Stimulated activated CD8-positive, alpha-beta memory T cell treated with anti-CD3 and anti-CD28 coated beads, Interleukin-15, amount 100 ng/mL, for 1 hour (primary cell): ENCODE measurements around the gene ELOVL2.
"Not testable (repeated sequence)": the region's sequence is repeated elsewhere in the genome, so short reads cannot be mapped to it uniquely, and the experiment has no call there.

ENCODE experiments used
- DNase-seq: peaks from one replicate; pipeline ENCODE4 v3.0.0-alpha.2; 2020; ENCODE audit warnings: low read depth

Gene ELOVL2

DNA sequence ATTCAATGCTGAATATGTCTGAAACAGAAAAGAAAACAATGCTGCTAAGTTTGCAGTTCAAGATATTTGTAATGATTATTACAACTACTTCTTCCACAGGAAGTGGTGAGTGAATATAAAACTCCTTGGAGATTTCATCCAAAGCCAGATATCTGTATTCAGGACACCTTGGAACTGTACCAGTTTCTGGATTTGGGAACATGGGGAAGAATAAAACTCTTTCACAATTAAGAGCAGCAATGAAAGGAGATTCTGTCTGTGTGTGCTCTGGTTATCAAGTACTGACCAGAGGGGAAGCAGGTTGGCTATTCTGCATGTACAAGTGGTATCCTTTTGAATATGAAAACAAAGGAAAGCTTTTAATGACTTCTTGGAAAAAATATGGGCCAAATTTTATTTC, 21.1 kb downstream of the ELOVL2 start:
- no peak for DNase-seq

DNA sequence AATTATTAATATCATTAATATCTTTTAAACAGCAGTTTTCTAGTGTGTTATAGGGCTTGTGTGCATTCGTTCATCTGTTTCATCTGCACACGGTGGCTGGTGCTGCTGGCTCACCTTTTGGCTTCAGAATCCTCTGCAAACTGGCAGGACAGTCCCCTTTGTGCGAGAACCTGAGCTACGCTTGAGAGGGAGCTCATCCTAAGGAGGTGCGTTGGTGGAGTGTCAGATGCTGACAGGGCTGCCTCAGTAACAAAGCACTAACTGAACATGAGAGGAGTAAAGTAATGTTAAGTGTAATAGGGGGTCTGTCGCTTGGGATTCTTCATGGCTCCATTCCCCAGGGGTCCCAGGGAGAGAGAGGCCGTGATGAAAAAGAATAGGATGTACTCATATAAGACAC, 22.4 kb downstream of the ELOVL2 start:
- no peak for DNase-seq

DNA sequence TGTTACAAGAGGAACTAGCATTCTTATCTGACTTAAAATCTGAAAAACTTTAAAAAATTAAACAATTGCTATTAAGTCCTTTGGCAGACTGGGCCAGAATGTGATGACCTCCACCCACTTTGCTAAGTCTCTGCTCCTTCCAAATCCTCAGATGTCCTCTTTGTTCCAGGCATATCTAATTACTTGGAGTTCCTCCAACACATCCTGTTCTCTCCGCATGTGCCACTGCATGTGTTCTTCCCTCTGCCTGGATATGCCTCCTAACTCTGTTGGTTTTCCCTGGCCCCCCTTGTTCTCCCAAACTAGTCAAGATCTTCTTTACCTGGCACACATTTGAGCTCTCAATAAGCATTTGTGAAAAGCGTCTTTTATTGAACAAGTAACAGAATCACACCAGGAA, 23.1 kb downstream of the ELOVL2 start:
- DNase-seq: no peak

DNA sequence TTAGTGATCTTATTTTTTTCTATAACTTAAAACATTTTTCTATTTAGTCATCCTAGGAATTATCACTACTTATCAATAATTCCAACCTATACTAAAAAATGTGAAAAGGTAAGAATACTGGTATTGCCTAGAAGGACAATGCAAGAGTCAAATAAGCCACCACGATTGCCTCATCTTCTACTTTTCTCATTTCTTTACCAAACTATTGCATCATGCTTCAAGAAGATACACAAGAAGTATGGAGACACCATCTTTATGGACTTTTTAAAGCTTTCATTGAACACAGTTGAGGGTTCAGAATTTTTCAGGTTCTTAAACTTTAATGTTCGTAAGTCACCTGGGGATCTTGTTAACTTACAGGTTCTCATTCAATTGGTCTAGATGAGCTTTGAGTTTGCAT, 25.9 kb downstream of the ELOVL2 start:
- DNase-seq: no peak

DNA sequence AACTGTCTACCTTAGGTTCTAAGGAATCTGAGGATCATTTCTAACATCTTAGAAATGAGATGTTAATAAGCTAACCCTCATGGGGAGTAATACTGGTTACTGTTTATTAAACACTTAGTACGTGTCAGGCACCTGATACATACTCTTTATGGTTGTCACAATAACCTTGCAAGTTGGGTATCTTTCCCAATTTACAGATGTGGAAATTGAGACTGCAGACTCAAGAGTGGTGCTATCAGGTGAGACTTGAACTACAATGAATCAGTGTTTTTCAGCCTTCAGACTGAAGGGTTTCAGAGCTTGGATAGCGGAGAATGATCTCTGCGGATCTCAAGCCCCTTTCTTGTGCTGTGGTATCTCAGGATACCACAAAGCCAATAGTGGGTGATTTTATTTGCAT, 27.0 kb downstream of the ELOVL2 start:
- DNase-seq: no peak

DNA sequence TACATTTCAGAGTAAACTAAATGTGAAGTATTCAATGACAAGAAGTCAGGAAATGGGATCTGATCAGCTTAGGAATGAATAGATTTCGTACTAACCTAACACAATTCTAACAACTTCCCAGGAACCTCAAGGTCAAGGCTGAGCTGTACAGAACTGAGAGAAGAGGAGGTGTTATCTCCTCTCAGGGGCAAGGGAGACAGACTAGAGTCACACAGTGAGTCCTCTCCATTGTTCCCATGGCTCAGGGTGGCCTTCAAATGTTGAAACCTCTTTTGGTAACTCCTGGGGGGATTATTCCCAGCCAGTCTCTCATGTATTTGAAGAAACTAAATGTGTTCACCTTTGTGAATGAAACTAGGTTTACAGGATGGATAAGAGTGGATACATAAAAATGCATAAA, 27.7 kb downstream of the ELOVL2 start:
- DNase-seq: no peak

DNA sequence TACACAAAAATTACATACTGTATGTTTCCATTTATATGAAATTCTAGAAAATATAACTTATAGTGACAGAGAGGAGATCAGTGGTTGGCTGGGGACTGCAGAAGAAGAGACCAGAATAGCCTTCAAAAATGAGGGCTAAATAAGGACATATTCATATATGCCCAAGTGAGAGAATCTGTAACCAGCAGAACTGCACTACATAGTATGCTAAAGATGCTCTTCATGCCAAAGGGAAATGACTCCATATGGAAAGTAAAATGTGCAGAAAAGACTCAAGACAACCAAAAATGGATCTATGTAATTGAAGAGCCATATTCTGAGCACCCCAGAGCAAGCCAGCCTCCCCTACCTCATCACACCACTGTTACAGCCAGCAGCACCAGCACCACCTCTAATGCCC, 29.0 kb downstream of the ELOVL2 start:
- DNase-seq: no peak

DNA sequence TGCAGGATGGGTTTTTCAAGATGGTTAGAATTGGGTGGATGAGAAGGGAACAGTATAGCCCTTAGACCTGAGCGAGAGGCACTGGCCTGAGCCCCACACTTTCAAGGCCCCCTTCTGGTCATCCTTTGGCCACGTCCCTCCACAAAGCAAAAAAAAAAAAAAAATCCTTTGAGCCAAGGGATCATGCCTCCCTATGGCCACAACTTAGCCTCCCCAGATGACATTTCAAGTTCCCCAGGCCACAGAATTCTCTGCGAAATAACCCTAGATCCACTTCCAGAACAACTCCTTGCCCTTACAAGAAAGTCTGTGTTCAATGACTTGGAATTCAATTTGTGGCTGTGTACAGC, 30.4 kb downstream of the ELOVL2 start:
- DNase-seq: no peak

DNA sequence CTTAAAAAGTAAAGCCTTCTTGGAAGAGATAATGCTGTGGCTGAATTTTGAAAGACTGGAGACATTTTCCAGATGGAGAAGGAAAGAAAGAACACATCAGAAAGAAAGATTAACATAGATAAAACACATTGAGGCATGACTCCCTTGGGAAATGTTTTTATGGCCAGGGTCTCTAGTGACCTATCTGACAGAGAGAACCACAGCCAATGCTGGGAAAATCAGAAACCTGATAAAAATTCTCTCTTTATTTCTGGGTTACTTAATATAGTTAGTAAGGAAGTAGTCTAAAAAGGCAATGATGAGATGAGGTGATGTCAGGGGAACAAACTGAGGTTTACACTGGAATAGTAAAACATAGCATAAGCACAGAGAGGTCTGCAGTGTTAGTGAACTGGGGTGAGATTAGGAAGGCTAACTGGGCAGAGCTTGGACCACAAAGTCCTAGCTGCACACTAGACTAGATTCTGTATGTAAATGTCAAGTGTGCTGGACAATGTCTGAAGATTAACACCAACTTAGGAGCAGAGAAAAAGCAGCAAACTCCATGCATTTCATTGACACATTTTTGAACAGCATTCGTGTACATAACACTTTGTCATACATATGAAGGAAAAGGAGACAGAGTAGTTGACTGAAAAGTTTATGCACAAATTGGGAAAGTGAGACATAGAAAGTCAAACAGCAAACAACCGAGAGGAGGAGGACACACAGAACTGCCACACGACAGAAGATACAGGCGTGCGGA, 31.0 kb downstream of the ELOVL2 start:
- no peak for DNase-seq

DNA sequence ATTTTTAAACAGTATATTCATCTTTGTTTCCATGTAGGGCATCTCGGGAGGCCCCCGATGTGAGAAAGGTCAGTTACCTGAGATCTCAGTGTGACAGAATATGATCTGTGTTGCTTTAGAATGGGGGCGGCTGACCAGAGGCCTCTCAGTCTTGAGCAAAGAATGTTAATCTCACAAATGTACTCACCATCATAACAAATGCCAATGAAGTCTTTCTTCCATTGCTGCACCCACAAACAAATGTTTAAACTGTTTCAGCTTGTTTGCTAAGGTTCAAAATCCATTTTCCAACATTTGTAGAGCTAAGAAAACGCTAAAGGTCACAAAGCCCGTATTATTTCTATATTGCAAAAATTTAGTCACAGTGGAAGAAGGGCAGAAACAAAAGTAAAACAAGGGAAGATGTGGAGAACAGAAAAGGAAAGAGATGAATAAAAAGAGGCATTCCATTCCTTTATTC, 31.8 kb downstream of the ELOVL2 start:
- DNase-seq: no peak

DNA sequence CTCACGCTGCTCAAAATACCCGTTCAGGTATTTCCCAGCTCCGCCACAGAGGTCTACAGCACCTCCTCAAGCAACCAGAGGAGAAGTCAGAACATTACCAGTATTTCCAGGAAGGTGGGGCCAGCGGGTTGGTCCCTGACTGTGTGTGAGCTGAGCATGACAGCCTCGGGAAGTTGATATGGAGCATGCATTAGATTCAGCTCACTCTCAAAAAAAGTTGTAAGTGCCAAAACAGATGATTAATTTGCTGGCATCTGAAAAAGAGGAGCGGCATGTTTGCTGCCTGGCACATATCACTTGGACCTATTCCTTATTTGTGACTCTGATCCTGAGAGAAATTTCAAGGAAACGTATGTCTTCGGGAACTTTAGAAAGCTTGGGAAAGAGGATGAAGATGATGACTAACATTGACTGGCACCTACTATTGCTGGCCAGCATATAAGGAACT, 32.3 kb downstream of the ELOVL2 start:
- no peak for DNase-seq

DNA sequence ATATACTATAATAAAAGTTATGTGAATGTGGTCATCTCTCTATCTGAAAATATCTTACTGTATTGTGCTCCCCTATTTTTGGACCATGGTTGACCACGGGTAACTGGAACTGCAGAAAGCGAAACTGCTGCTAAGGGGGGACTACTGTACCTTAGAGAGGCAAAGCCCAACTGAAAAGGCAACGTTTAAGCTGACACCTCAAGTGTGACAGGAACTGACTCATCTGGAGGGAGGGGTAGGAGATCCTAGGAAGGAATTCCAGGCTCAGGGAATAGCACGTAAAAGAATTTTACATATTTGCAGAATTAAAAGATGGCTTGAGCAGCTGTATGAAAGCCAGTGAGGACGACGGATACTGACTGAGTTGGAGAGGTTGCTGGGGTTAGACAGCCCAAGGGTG, 34.8 kb downstream of the ELOVL2 start:
- DNase-seq: no peak

DNA sequence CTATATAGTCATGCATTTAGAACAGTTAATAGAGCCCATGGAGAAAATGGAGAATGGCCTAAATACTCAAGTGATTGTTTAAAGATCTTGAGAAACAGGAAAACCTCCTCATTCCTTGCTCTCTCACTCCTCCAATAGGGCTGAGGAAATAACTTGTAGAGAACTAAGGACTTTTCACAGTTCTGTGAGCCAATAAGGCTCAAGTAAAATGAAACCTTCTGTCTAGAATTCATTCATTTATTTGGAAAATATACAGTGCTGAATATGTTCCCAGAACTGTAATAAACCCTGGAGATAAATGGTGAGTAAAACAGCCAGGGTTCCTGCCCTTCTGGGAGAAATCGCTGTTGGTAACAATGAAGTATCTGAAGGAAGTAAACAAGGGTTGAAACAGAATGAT, 35.3 kb downstream of the ELOVL2 start:
- DNase-seq: no peak

DNA sequence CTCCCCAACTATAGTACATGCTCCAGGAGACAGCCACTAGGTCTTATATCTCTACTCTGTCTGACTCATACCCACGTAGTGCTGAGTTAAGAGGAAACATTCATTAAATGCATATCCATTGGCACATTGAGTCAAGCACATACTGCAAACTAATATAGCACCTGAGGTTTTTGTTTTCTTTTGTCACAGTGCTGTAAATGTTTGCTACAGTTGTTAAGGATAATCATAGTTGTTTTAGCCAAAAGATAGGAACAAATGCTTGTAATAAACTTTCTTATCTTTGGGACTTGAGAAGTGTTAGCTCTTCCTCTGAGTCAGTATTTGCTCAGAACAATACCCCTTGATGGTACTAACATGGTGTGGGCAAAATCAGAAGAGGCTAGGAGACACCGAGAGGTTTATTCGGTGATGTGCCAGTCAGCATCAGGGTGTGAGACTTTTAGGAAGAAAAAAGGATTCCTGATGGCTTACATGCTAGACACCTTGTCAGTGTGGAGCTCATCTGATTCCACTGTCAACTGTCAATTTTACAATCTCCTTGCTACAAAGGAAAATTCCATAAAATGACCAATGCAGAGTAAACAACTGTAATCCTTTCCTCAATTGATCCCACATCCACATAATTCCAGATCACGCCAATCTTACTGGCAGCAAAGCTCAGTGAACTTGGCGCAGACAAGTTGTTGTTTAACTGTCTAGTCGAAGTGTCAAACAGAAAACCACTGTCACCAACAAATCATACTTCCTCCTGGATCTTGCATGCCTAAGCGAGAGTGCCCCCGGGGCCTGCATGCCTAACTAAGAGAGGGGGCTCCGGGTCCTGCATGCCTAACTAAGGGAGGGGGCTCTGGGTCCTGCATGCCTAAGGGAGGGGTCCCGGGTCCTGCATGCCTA, 36.1 kb downstream of the ELOVL2 start:
- DNase-seq: no peak

DNA sequence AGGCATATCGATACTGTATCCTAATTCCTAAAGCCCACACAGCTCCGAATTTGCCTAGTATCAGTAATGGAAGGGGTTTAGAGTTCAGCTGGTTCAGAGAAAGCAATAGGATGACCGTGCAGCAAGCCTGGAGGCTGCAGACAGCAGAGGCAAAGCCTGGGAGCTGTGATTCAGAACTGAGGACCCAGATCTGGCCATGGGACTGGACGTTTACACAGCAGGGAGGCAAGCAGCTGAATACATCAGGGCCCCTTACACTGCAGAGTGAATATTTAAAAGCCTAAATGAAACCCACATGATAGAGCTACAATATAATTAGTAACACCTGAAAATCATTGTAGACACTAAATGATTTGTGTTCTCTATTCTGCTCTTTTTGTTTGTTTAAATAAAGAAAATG, 38.0 kb downstream of the ELOVL2 start:
- no peak for DNase-seq

DNA sequence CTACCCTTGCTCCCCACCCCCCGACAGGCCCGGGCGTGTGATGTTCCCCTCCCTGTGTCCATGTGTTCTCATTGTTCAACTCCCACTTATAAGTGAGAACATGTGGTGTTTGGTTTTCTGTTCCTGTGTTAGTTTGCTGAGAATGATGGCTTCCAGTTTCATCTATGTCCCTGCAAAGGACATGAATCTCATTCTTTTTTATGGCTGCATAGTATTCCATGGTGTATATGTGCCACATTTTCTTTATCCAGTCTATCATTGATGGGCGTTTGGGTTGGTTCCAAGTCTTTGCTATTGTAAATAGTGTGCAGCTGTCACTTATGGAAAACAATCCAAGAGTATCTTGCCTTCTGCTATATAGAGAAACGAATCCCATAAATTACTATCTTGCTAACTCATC, 40.8 kb downstream of the ELOVL2 start:
- DNase-seq: not testable (repeated sequence)

DNA sequence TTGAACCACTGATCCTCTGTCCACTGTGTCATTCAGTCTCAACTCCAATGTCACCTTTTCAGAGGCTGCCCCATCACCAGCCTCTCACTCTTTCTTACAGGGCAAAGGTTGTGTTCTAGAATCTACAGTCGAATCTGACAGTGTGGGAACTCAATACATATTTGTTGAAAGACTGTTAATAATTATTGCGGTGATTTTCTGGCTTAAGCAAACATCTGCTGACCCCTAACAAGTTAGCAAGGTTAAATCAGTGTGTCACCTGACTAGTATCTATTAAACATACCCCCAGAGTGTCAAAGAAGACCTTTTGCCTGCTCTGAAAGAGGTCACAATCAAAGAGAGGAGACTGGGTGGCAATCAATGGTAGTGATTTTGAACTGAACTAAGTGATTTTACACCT, 41.9 kb downstream of the ELOVL2 start:
- no peak for DNase-seq

DNA sequence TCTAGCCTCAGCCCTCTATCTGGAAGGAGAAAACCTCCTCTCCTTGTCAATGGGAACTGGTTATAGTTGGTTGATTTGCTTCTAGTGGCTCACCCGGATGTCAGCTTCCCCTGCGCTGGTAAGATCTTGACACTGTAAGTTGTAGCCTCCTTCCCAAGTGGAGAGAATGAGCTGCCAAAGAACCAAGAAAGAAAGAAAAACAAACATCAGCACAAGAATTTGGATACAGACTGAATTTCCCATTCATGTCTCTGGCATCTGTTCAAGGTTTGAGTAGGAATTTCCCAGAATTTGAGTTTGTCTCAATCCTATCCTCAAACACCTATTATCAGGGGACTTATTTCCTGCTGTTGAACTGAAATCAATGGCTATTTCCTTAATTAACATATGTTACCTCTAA, 44.1 kb downstream of the ELOVL2 start:
- no peak for DNase-seq

DNA sequence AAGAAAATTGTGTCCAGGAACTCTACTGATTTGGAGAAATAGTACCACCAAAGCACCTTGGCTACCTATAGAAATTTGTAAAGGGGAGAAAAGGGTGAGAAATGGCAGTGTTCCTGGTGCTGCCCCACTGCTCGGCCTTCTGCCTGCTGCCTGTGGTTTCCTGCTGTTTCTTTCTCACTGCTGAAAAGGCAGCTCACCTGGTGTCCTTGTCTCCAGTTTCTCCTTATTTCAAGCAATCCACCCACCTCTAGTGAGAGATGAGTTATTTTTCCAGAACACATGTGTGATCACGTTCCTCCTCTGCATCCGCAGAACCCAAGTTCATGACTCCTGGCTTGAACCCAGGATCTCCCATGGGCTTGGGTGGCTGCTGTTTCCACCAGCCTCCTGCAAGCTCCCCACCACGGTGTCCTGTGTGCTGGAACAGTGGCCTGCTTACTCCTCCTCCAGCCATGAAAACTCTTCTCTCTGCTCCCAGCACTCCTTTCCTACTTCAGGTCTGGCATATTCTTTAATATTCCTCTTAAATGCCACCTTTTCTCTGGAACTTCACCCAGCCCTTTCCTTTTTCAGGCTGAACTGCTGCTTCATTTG, 48.9 kb downstream of the ELOVL2 start:
- no peak for DNase-seq

DNA sequence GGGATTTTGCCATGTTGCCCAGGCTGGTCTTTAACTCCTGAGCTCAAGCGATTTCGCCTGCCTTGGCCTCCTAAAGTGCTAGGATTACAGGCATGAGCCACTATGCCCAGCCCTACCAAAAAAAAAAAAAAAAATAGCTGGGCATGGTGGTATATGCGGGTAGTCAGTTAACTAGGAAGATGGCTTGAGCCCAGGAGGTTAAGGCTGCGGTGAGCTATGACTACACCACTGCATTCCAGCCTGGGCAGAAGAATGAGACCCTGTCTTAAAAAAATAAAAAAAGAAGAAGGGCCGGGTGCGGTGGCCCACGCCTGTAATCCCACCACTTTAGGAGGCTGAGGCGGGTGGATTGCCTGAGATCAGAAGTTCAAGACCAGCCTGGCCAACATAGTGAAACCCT, 50.2 kb downstream of the ELOVL2 start:
- no peak for DNase-seq

DNA sequence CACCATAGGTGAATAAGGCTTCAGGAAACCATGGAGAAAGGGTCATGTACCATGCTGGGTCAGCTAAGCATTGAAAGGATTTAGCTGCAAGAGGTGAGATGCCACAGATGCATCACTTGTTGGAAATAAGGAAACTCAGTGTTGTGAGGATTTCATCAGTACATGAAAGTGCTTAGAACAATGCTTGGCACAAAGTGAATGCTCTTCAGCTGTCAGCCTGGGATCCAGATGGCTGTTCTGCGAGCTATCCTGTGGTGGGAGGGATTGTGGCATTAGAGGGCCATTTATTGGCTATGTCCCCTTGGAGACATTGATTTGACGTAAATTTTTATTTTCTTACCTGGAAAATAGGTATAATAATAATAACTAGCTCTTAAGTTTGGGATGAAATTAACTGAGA, 53.0 kb downstream of the ELOVL2 start:
- no peak for DNase-seq

DNA sequence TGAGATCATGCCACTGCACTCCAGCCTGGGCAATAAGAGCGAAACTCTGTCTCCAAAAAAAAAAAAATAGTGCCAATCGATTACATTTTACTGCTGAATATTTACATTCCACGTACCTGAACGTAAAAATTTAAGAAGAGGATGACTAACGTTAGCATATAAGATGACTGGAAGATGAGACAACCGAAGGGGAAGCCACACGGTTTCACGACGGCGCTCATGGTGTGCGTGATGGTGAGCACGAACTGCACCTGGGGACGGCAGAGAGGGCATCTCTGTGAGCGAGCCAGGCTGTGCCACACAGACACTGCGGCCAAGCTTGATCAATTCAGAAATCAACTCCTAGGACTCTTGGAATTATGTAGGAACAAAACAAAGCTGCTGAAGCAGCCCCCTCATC, 54.5 kb downstream of the ELOVL2 start:
- no peak for DNase-seq

DNA sequence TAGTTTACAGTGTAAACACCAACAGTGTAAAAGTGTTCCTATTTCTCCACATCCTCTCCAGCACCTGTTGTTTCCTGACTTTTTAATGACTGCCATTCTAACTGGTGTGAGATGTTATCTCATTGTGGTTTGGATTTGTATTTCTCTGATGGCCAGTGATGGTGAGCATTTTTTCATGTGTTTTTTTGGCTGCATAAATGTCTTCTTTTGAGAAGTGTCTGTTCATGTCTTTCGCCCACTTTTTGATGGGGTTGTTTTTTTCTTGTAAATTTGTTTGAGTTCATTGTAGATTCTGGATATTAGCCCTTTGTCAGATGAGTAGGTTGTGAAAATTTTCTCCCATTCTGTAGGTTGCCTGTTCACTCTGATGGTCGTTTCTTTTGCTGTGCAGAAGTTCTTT, 59.1 kb downstream of the ELOVL2 start:
- not testable (repeated sequence) for DNase-seq
